Measurements from ENCODE around the gene INAFM2.

DNA sequence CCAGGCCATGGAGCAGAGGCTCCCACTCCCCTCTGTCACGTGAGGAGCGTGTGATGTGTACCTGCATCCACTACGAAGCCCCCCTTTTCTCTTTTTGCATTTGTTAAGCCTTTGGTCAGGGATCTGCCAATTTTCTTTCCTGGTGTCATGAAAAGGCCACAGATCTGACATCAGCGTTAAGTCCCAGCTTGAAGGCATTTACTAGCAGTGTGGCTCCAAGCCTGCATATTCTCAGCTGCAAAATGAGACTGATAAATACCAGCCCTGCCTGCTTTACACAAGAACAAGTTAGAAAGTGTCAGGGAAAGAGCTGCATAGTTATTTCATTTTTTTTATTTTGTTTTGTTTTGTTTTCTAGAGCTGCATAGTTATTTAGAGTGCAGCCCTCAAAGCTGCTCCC, 38.3 kb upstream of the INAFM2 start:
- TF ChIP-seq, protein P1, sequence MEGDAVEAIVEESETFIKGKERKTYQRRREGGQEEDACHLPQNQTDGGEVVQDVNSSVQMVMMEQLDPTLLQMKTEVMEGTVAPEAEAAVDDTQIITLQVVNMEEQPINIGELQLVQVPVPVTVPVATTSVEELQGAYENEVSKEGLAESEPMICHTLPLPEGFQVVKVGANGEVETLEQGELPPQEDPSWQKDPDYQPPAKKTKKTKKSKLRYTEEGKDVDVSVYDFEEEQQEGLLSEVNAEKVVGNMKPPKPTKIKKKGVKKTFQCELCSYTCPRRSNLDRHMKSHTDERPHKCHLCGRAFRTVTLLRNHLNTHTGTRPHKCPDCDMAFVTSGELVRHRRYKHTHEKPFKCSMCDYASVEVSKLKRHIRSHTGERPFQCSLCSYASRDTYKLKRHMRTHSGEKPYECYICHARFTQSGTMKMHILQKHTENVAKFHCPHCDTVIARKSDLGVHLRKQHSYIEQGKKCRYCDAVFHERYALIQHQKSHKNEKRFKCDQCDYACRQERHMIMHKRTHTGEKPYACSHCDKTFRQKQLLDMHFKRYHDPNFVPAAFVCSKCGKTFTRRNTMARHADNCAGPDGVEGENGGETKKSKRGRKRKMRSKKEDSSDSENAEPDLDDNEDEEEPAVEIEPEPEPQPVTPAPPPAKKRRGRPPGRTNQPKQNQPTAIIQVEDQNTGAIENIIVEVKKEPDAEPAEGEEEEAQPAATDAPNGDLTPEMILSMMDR (conservative IDR thresholded peaks at IDR 0.05; ENCODE audit: low read depth in 2 of 2): no peak
- TF ChIP-seq CREB1 (CRISPR knock-in tag; IDR thresholded peaks at IDR 0.05; ENCODE audit: low read depth): no peak
- no peak for TF ChIP-seq EZH2phosphoT487 (IDR thresholded peaks at IDR 0.05; ENCODE audit: unreplicated experiment)
- TF ChIP-seq EZH2 (IDR thresholded peaks at IDR 0.05; ENCODE audit: low read depth, unreplicated experiment): no peak
- TF ChIP-seq POLR2AphosphoS5 (IDR thresholded peaks at IDR 0.05; ENCODE audit: low read depth): no peak
- TF ChIP-seq, protein P2, sequence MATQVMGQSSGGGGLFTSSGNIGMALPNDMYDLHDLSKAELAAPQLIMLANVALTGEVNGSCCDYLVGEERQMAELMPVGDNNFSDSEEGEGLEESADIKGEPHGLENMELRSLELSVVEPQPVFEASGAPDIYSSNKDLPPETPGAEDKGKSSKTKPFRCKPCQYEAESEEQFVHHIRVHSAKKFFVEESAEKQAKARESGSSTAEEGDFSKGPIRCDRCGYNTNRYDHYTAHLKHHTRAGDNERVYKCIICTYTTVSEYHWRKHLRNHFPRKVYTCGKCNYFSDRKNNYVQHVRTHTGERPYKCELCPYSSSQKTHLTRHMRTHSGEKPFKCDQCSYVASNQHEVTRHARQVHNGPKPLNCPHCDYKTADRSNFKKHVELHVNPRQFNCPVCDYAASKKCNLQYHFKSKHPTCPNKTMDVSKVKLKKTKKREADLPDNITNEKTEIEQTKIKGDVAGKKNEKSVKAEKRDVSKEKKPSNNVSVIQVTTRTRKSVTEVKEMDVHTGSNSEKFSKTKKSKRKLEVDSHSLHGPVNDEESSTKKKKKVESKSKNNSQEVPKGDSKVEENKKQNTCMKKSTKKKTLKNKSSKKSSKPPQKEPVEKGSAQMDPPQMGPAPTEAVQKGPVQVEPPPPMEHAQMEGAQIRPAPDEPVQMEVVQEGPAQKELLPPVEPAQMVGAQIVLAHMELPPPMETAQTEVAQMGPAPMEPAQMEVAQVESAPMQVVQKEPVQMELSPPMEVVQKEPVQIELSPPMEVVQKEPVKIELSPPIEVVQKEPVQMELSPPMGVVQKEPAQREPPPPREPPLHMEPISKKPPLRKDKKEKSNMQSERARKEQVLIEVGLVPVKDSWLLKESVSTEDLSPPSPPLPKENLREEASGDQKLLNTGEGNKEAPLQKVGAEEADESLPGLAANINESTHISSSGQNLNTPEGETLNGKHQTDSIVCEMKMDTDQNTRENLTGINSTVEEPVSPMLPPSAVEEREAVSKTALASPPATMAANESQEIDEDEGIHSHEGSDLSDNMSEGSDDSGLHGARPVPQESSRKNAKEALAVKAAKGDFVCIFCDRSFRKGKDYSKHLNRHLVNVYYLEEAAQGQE (IDR thresholded peaks at IDR 0.05; ENCODE audit: unreplicated experiment): no peak
- no peak for TF ChIP-seq JUNB (IDR thresholded peaks at IDR 0.05; ENCODE audit: unreplicated experiment)
- no peak for TF ChIP-seq STAT1 (IDR thresholded peaks at IDR 0.05; ENCODE audit: unreplicated experiment)
- TF ChIP-seq NANOG (IDR thresholded peaks at IDR 0.05; ENCODE audit: borderline replicate concordance): no peak
- TF ChIP-seq, protein P3, sequence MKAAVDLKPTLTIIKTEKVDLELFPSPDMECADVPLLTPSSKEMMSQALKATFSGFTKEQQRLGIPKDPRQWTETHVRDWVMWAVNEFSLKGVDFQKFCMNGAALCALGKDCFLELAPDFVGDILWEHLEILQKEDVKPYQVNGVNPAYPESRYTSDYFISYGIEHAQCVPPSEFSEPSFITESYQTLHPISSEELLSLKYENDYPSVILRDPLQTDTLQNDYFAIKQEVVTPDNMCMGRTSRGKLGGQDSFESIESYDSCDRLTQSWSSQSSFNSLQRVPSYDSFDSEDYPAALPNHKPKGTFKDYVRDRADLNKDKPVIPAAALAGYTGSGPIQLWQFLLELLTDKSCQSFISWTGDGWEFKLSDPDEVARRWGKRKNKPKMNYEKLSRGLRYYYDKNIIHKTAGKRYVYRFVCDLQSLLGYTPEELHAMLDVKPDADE (IDR thresholded peaks at IDR 0.05): no peak

All from GM23338 (cell line).